SK-N-SH (cell line): ENCODE results near the gene GSG1L. TPM values are rescaled to one million over a fixed set of nuclear protein-coding genes. Genes with fewer than 3 reads are reported as not detected.
A peak's percentile ranks its signal among the peaks of the same experiment; 100 is the strongest.

Experiments
- CTCF ChIA-PET: fragments of 300-600, 350-600 bp; formaldehyde crosslinking; extraction: SDS; loops from one replicate; lab custom pipeline; 2021; lab: Yijun Ruan, JAX
- POLR2A ChIA-PET: fragments of 350-600 bp; sonication (Branson Sonifier 250); formaldehyde crosslinking; extraction: SDS; loops from one replicate; lab custom pipeline; 2020; ENCODE audit warnings: antibody characterized with exemption, inconsistent platforms; lab: Yijun Ruan, JAX
- DNase-seq: peaks from one replicate; pipeline ENCODE4 v3.0.0; 2012
- H2AFZ ChIP-seq: fragments of 200-600 bp; sonication (generic); 2 replicates; pipeline ENCODE4 v1.8.1; 2016; ENCODE audit warnings: antibody characterized with exemption, mild to moderate bottlenecking, low read depth
- H3F3A ChIP-seq: fragments of 200-600 bp; sonication (generic); replicated peaks from 2 replicates; pipeline ENCODE3; 2016; ENCODE audit warnings: antibody characterized with exemption, mild to moderate bottlenecking; ENCODE audit not compliant: insufficient read depth
- H3K27ac ChIP-seq, 2 experiments: fragments of 200-500 bp in 1 of 2; fragments of 200-600 bp in 1 of 2; sonication (Bioruptor generic) in 1 of 2; sonication (generic), shearing (Covaris generic) in 1 of 2; 2 replicates each; pipeline versions ENCODE4 v1.5.1 to v1.6.1; 2014 to 2016; ENCODE audit warnings: low read depth in 2 of 2, inconsistent platforms in 1 of 2, low read length in 1 of 2, mild to moderate bottlenecking in 1 of 2, mixed read lengths in 1 of 2
- H3K27me3 ChIP-seq: fragments of 200-600 bp; sonication (generic), shearing (Covaris generic); 2 replicates; pipeline ENCODE4 v1.6.1; 2016; ENCODE audit warnings: mixed run types; ENCODE audit not compliant: insufficient read depth
- H3K36me3 ChIP-seq, 2 experiments: fragments of 200-500 bp in 1 of 2; fragments of 200-600 bp in 1 of 2; sonication (Bioruptor generic) in 1 of 2; sonication (generic) in 1 of 2; replicated peaks in 1 of 2; 2 replicates each; pipeline versions ENCODE3 to v1.5.1; 2014 to 2016; ENCODE audit warnings: low read length in 1 of 2, mild to moderate bottlenecking in 1 of 2; ENCODE audit not compliant: insufficient read depth in 2 of 2, control insufficient read depth in 1 of 2
- H3K4me1 ChIP-seq, 2 experiments: fragments of 200-500 bp in 1 of 2; fragments of 200-600 bp in 1 of 2; sonication (Bioruptor generic) in 1 of 2; sonication (generic), shearing (Covaris generic) in 1 of 2; 2 replicates each; pipeline versions ENCODE4 v1.5.1 to v1.6.1; 2014 to 2016; ENCODE audit warnings: low read depth in 1 of 2, low read length in 1 of 2, mixed run types in 1 of 2; ENCODE audit not compliant: insufficient read depth in 2 of 2, control insufficient read depth in 1 of 2
- H3K4me2 ChIP-seq: fragments of 200-600 bp; sonication (generic), shearing (Covaris generic); 2 replicates; pipeline ENCODE4 v1.6.1; 2017; ENCODE audit warnings: mixed run types
- H3K4me3 ChIP-seq, 2 experiments: fragments of 200-500 bp in 1 of 2; fragments of 200-600 bp in 1 of 2; sonication (Bioruptor generic) in 1 of 2; sonication (generic), shearing (Covaris generic) in 1 of 2; 2 replicates each; pipeline versions ENCODE4 v1.5.1 to v1.8.1; 2014 to 2016; ENCODE audit warnings: low read depth in 2 of 2, inconsistent platforms in 1 of 2, low read length in 1 of 2, mild to moderate bottlenecking in 1 of 2, mixed read lengths in 1 of 2, moderate library complexity in 1 of 2
- H3K79me2 ChIP-seq: fragments of 200-600 bp; sonication (generic); 2 replicates; pipeline ENCODE4 v1.8.1; 2017; ENCODE audit warnings: mild to moderate bottlenecking; ENCODE audit not compliant: insufficient read depth
- H3K9ac ChIP-seq: fragments of 200-600 bp; sonication (generic); 2 replicates; pipeline ENCODE4 v1.6.1; 2017; ENCODE audit warnings: mixed run types
- H3K9me2 ChIP-seq: fragments of 200-600 bp; sonication (generic); 2 replicates; pipeline ENCODE4 v1.6.1; 2017; ENCODE audit warnings: mixed run types
- H3K9me3 ChIP-seq: fragments of 200-600 bp; sonication (generic); 2 replicates; pipeline ENCODE4 v1.6.1; 2017; ENCODE audit warnings: mixed run types, mild to moderate bottlenecking, moderate library complexity
- H4K20me1 ChIP-seq: fragments of 200-600 bp; sonication (generic); 2 replicates; pipeline ENCODE4 v1.6.1; 2017; ENCODE audit warnings: mild to moderate bottlenecking, mixed run types; ENCODE audit not compliant: insufficient read depth
- FOXJ3 ChIP-seq: sonication (generic); formaldehyde crosslinking; IDR thresholded peaks from 2 replicates; pipeline ENCODE4 v1.5.1; 2020; ENCODE audit warnings: mild to moderate bottlenecking, missing genetic modification reagents
- FOXM1 ChIP-seq: IDR thresholded peaks from 2 replicates; pipeline ENCODE4 v1.4.0; 2012; ENCODE audit warnings: low read depth, mild to moderate bottlenecking
- JUND ChIP-seq: IDR thresholded peaks from 2 replicates; pipeline ENCODE4 v1.4.0; 2012
- NFIC ChIP-seq: IDR thresholded peaks from 2 replicates; pipeline ENCODE4 v1.4.0; 2012; ENCODE audit warnings: borderline replicate concordance
- RAD21 ChIP-seq: IDR thresholded peaks from 2 replicates; pipeline ENCODE4 v1.6.1; 2012; ENCODE audit warnings: mild to moderate bottlenecking, low read length
- RFX5 ChIP-seq: IDR thresholded peaks from 2 replicates; pipeline ENCODE4 v1.6.1; 2012; ENCODE audit warnings: mild to moderate bottlenecking, improper control_type of control experiment, low read length
- SMC3 ChIP-seq: IDR thresholded peaks from 2 replicates; pipeline ENCODE4 v1.6.1; 2012; ENCODE audit warnings: low read depth, low read length, improper control_type of control experiment
- WGBS: methylation state at CpG from one replicate; pipeline ENCODE4 v1.1.6; 2017; ENCODE audit warnings: low lambda C conversion rate; 5-methylcytosine and 5-hydroxymethylcytosine counted together
- polyA plus RNA-seq, 3 experiments: library from polyadenylated mRNA; depleted of rRNA; stranded (reverse); fragments of >200 nt; gene quantifications; 2 replicates each; pipeline ENCODE4 v1.2.3, GENCODE V29; 2012
- TF ChIP-seq, protein P1 (sequence below): IDR thresholded peaks from 2 replicates; pipeline ENCODE4 v1.4.0; 2012; ENCODE audit warnings: low read depth, borderline replicate concordance
- TF ChIP-seq, protein P2 (sequence below): fragments of 150-350 bp; IDR thresholded peaks from 2 replicates; pipeline ENCODE4 v1.6.1; 2016; ENCODE audit warnings: mild to moderate bottlenecking, low read depth, low read length

GSG1L gene
- polyA plus RNA-seq, 1 of the 3 experiments (the other 2 are of a cell fraction), result not detected

DNA sequence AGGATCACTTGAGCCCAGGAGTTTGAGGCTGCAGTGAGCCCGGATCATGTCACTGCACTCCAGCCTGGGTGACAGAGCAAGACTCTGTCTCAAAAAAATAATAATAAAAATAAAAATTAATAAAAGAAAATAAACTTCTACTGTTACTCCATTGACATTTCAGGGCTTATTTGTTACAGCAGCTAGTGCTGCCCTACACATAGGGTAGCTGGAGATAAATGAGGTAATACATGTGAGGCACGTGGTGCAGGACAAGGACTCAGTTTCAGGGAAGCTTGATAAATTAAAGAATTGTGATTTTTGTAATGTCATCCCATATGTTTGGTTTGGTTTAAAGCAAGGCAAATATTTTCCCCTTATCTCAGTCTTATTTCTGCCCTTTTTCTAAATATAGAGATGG lies 80.3 kb downstream of the GSG1L start:
- Histone ChIP-seq H3K79me2 (no peaks in the 10 kb centered on the region), H3F3A (no peaks in the 10 kb centered on the region), H3K27me3 (no peaks in the 10 kb centered on the region), H3K36me3 (no peaks in the 10 kb centered on the region), H2AFZ (no peak overlapping the region), H3K9me2 (no peaks in the 10 kb centered on the region), H3K9me3 (no peaks in the 10 kb centered on the region), H3K4me1 (peaks cover 0 to 5% of the 10 kb centered on the region in 2 experiments; a peak in 1 of 4 replicates), H4K20me1 (no peaks in the 10 kb centered on the region), H3K4me2 (no peak overlapping the region), H3K9ac (no peak overlapping the region), H3K27ac (no peak overlapping the region), H3K4me3 (no peak overlapping the region)
- CTCF ChIA-PET, result interaction anchor here (0.7 to 5.7 kb wide), 3 partner anchors 11 to 343 kb away, joined by 3 to 36 read pairs (median 3); no protein-coding TSS in a partner anchor
- POLR2A ChIA-PET, result no interaction called here
- no peak for DNase-seq
- TF ChIP-seq FOXJ3 (CRISPR knock-in tag), result no peak
- TF ChIP-seq NFIC, result no peak
- 2% methylated on average over 2 of the region's 2 CpGs for WGBS

DNA sequence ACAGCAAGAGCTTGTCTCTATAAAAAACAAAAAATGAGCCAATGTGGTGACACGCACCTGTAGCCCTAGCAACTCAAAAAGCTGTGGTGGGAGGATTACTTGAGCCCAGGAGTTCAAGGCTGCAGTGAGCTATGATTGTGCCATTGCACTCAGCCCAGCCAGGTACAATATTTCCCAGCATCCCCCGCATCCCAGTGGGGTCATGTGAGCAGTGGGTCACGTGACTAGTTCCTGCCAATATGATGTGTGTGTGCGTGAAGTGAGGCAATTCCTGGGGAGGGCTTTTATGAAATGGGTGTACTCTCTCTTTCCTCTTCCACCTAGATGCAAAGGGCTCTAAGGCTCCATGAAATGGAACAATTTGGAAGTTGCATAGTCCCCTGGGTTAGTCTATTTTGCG lies 81.3 kb downstream of the GSG1L start:
- no peak for DNase-seq
- ChIA-PET POLR2A (no interaction called here), CTCF (interaction anchor here (2.2 to 5.7 kb wide), 2 partner anchors 10 to 88 kb away, joined by 20 to 36 read pairs; no protein-coding TSS in a partner anchor)
- Histone ChIP-seq H3K79me2 (no peaks in the 10 kb centered on the region), H2AFZ (no peak overlapping the region), H3K27ac (no peak overlapping the region), H3K27me3 (no peaks in the 10 kb centered on the region), H3K9me2 (no peaks in the 10 kb centered on the region), H3F3A (no peaks in the 10 kb centered on the region), H3K9me3 (no peaks in the 10 kb centered on the region), H3K4me2 (no peak overlapping the region), H3K4me1 (peaks cover 0 to 5% of the 10 kb centered on the region in 2 experiments; a peak in 1 of 4 replicates), H3K36me3 (no peaks in the 10 kb centered on the region), H4K20me1 (no peaks in the 10 kb centered on the region), H3K4me3 (no peak overlapping the region), H3K9ac (no peak overlapping the region)
- TF ChIP-seq, protein P1, sequence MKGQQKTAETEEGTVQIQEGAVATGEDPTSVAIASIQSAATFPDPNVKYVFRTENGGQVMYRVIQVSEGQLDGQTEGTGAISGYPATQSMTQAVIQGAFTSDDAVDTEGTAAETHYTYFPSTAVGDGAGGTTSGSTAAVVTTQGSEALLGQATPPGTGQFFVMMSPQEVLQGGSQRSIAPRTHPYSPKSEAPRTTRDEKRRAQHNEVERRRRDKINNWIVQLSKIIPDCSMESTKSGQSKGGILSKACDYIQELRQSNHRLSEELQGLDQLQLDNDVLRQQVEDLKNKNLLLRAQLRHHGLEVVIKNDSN, result peak; percentile 62; the same call in 1 of the 2 replicates
- TF ChIP-seq RFX5 (no peak), FOXM1 (no peak), JUND (no peak), RAD21 (no peak), SMC3 (no peak), FOXJ3 (CRISPR knock-in tag) (no peak)
- TF ChIP-seq, protein P2, sequence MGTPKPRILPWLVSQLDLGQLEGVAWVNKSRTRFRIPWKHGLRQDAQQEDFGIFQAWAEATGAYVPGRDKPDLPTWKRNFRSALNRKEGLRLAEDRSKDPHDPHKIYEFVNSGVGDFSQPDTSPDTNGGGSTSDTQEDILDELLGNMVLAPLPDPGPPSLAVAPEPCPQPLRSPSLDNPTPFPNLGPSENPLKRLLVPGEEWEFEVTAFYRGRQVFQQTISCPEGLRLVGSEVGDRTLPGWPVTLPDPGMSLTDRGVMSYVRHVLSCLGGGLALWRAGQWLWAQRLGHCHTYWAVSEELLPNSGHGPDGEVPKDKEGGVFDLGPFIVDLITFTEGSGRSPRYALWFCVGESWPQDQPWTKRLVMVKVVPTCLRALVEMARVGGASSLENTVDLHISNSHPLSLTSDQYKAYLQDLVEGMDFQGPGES, result no peak
- 34% methylated on average over 2 of the region's 5 CpGs for WGBS
